H4 (cell line): ENCODE results near the gene NT5DC4. TPM values are rescaled to one million over a fixed set of nuclear protein-coding genes. Genes with fewer than 3 reads are reported as not detected.
A peak's percentile ranks its signal among the peaks of the same experiment; 100 is the strongest.

ENCODE experiments used
- DNase-seq: peaks from one replicate; pipeline ENCODE4 v3.0.0-alpha.2; 2015; ENCODE audit warnings: low spot score
- total RNA-seq: library from RNA; depleted of rRNA; stranded (reverse); fragments of >200 nt; shearing (Covaris generic); gene quantifications from 2 replicates; pipeline ENCODE4 v1.2.3, GENCODE V29; 2014; rRNA removed

NT5DC4 gene
- total RNA-seq, 1 experiment from 2014 or later: not detected

DNA sequence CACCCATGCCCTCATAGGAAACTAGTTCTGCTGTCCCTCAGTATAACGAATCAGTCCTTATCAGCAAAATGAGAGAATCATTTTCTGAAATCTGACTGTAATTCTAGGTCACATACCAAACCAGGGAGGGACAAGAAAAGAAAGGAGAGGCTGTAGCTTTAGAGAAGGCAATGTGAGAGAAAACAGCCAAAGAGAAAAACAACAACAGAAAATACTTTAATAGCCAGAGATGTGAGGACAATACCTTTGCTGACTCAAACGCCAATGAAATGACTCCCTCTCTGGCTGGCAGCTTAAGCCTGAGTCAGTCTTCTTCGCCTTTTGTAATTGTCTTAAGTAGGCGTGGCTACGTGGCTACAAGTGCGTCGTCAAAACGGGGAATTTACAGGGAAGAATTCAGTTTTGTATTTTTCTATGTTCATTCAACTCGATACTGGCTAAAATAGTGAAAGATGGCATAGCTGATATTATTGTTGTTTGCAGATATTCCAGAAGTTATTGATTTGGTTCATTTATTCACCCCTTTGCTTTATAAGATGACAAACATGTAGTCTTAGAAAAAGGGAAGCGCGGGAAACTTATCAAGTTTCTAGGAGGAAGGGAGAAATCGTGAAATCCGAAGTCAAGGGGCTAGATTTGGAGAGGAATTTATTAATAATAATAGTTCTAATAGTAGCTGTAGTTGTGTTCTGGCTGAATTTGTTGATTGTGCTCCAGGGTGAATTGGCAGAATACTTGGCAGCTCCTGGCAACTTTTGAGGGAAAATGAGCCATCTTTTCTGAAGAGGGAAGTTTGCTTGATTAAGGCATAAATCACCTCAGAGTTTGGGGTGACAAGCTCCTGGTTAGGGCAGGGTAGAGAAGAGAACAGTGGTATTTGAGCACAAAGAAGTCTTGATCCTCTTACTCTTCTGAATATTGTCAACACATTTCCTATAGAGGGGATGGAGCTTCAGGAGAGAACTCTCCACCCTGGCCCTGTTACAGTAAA, 63.7 kb downstream of the NT5DC4 start, which contains the start of gene IL1A:
TSS of gene IL1A (minus strand) at position 295 of the 991 bp plus-strand sequence. CDS start 723 bp downstream, outside the sequence.
- peak; percentile 54 for DNase-seq

DNA sequence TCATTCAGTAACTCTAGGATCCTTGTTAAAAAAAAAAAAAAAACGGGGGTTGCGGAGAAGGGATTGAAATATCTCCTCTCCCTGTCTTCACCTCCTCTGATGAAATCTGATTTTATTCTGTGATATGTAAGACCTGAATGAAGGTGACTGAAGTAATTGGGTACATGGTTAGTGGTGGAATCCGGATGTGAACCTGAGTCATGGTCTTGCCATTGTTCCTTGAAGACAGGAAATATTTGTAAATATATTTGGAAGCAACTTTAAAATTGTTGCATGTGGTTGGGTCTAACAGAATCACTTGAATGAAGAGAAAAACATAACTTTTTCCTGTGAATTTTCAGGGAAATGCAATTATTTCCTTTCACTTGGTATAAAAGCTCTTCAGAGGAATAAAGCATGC, 66.5 kb downstream of the NT5DC4 start:
- no peak for DNase-seq

DNA sequence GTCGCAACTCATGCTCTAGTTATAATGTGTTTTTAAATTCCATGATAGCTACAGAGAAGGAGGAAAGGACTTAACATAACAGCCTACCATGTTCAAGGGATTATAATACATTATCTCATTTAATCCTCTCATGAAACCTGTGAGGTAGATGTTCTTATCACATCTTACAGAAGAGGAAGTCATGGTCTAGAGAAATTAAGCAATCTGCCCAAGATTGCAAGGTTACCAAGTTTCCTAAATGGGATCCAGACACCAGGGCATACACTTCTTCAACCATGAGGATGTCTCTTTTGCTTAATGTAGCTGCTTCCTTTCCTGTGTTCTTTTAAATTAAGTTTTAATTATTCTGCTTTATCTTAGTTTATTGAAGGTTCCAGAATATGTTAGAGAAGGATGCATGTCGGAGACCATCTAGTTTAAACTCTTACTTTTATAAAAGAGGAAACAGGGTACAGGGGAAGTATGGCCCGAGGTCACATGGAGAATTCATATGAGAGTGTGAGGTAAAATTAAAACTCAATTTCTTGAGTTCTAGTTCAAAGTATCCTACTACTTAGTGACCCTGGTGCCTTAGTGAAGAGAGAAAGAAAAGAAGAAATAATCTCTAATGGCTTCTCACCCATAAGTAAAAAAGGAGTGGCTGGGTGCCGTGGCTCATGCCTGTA, 67.0 kb downstream of the NT5DC4 start:
- no peak for DNase-seq

DNA sequence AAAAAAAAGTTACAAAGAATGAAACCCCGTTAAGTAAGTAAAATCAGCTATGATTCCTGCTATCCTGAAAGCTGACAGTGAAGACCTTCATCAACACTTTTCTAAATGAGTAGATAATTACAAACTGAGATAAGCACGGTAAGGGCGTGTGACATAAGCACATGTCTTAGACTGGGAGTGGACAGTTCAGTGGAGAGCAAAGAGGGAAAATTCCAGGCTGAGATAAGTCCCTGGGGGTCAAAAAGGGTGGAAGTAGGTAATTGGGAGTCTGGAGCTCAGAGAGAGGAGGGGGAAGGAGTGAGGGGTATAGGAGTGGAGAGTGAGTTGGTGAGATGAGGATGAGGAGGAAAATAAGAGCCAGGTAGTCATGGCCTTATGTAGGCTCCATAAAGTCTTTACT, 67.8 kb downstream of the NT5DC4 start:
- DNase-seq: no peak

Other genes starting within 250 kb of the NT5DC4 start
- 22.8 and 32.9 TPM in 2 replicates for gene TTL, start 238.9 kb upstream of the NT5DC4 start, total RNA-seq
- 29.3 and 31.6 TPM in 2 replicates for gene POLR1B, start 178.6 kb upstream of the NT5DC4 start, total RNA-seq
- gene CHCHD5, start 136.4 kb upstream of the NT5DC4 start, total RNA-seq: 23.6 and 38.6 TPM in 2 replicates
- 54.2 and 57.2 TPM in 2 replicates for gene SLC20A1, start 75.1 kb upstream of the NT5DC4 start, total RNA-seq
- 15.7 and 15.8 TPM in 2 replicates for gene CKAP2L, start 43.6 kb downstream of the NT5DC4 start, total RNA-seq
- gene IL1A, start 63.5 kb downstream of the NT5DC4 start, total RNA-seq: 0.06 TPM in 1 of 2 replicates, not detected in the other
- gene IL1B, start 115.8 kb downstream of the NT5DC4 start, total RNA-seq: not detected in 2 replicates
- not detected in 2 replicates for gene IL37, start 190.1 kb downstream of the NT5DC4 start, total RNA-seq